ENCODE measurements around the gene OS9. TPM values are rescaled to one million over a fixed set of nuclear protein-coding genes. Genes with fewer than 3 reads are reported as not detected.

OS9 gene
- total and polyA plus RNA-seq, 2 donors (not counting 3 experiments of a cell fraction or from before 2014, with no cell fraction given): 212 to 561 TPM

DNA sequence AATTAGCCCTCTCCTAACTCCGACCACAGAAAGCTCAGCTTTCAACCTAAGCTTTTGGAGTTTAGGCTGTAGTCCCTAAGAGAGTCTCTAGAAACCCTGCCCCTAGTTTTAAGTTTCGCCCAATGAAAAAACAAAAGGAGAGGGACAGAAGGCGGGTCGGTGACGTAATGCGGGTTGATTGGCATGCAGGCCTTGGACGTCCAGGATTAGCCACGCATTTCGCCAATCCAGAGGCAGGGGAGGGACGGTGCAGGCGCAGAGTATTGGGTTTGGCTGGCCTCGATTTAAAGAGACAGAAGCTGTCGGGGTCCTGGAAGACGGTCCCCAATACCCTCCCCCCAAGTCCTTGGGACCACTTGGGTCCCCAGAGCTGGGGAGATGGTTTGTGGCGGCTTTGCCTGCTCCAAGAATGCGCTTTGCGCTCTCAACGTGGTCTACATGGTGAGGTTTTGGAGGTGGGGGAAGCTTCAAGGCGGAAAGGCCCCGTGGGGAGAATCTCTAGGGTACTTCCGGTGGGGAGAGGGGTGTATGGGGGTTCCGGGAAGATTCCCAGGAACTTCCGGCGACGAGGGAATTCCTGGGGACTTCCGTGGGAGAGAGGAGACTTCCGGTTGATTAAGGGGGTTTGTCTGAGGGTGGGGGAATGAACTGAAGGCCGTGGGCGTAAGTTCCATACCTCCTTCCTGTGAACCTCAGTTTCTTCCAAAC is 51.0 kb downstream of the OS9 start, which contains the start of gene TSPAN31:
Gene TSPAN31, plus strand, starts transcription at position 263 of the 708 bp plus-strand sequence. Its CDS starts 116 bp downstream, at position 379.
- peaks cover 4 to 14% of the 10 kb centered on the region in 2 experiments for H3K36me3 ChIP-seq (ENCODE audit: control insufficient read depth in 2 of 2, extremely low read depth in 1 of 2, insufficient read depth in 2 of 2, low read length in 2 of 2)
- H3K79me2 ChIP-seq (ENCODE audit: control insufficient read depth, insufficient read depth, low read length): no peaks in the 10 kb centered on the region
- peak within 1 kb of the TSS; percentile 76 for H3K4me2 ChIP-seq (ENCODE audit: insufficient read depth, low read length)
- peaks cover 10% of the 10 kb centered on the region for H3K4me1 ChIP-seq (ENCODE audit: control insufficient read depth, extremely low read depth, insufficient read depth, low read length)
- peak; percentile 97 for DNase-seq (ENCODE audit: low read depth, low spot score)
- peak within 1 kb of the TSS; percentile 68 for H3K27ac ChIP-seq (ENCODE audit: insufficient read depth, low read depth, low read length)
- CTCF ChIA-PET: interaction anchor here (1.3 to 2.6 kb wide), 5 partner anchors 9 to 19 kb away, joined by 5 to 20 read pairs (median 5); no protein-coding TSS in a partner anchor
- intact Hi-C loops (cut with micrococcal nuclease): no loop called here
- POLR2A ChIA-PET: interaction anchor here (0.5 to 1.2 kb wide), 3 partner anchors 27 to 198 kb away, joined by 3 to 8 read pairs (median 4); partner anchors contain the start of genes EEF1AKMT3 and METTL1
- FAIRE-seq: peak; percentile 99
- H4K20me1 ChIP-seq (replicated peaks; ENCODE audit: control insufficient read depth, extremely low read depth, insufficient read depth, low read length): no peaks in the 10 kb centered on the region
- dilution Hi-C loops (cut with MboI; ENCODE audit: extremely low pct_ligation_motif_present, low sequenced_read_pairs): no loop called here
- peak within 1 kb of the TSS; percentile 88 for H3K9ac ChIP-seq (replicated peaks; ENCODE audit: extremely low read depth, insufficient read depth, low read length)
- no TSS peak for BruUV-seq (replicated peaks)
- TF ChIP-seq EZH2 (IDR thresholded peaks at IDR 0.05; ENCODE audit: borderline replicate concordance, low read depth, low read length, severe bottlenecking) (no peak), MAX (IDR thresholded peaks at IDR 0.05; ENCODE audit: insufficient read depth, insufficient read length) (no peak), FOS (IDR thresholded peaks at IDR 0.05; ENCODE audit: borderline replicate concordance, insufficient read depth, low read length) (no peak), MYC (IDR thresholded peaks at IDR 0.05; ENCODE audit: low read depth, low read length) (no peak), POLR2AphosphoS5 (IDR thresholded peaks at IDR 0.05; ENCODE audit: insufficient read depth, low read depth, low read length) (peak; percentile 67), JUN (IDR thresholded peaks at IDR 0.05; ENCODE audit: borderline replicate concordance, insufficient read depth, insufficient read length, low read depth) (peak; percentile 70), GATA2 (IDR thresholded peaks at IDR 0.05; ENCODE audit: insufficient read depth, insufficient read length, low read depth, low read length) (no peak), POLR2A (IDR thresholded peaks at IDR 0.05; ENCODE audit: low read depth, low read length) (peak; percentile 48)
- peak within 1 kb of the TSS; percentile 44 to 88 (median 75) for H3K4me3 ChIP-seq (replicated peaks in 1 of 3; ENCODE audit: insufficient read depth in 1 of 3, low read depth in 1 of 3, low read length in 3 of 3)
- no peaks in the 10 kb centered on the region for H3K9me3 ChIP-seq (replicated peaks; ENCODE audit: control insufficient read depth, insufficient read depth, low read length)
- H3K27me3 ChIP-seq (ENCODE audit: control insufficient read depth in 2 of 2, insufficient read depth in 2 of 2, low read length in 2 of 2): peaks cover 14 to 16% of the 10 kb centered on the region in 2 experiments
- H2AFZ ChIP-seq (ENCODE audit: low read depth, low read length): peak within 1 kb of the TSS; percentile 44
- H3K9me1 ChIP-seq (replicated peaks; ENCODE audit: control insufficient read depth, extremely low read depth, insufficient read depth, low read length): no peaks in the 10 kb centered on the region
